GM19467 (cell line): Measurements from ENCODE around the gene IVNS1ABP.
"Not testable (repeated sequence)": the region's sequence is repeated elsewhere in the genome, so short reads cannot be mapped to it uniquely, and the experiment has no call there.

ENCODE experiments used
- ATAC-seq: cut with Tn5 transposase; IDR thresholded peaks from one replicate; pipeline ENCODE4 v1.9.1; 2021; ENCODE audit warnings: mild to moderate bottlenecking, moderate library complexity; ENCODE audit not compliant: unreplicated experiment

The IVNS1ABP gene

GRCh38 chr1:185334182-185334581 is 17.1 kb upstream of the IVNS1ABP start:
- no peak for ATAC-seq

- no peak for ATAC-seq
Observed at GRCh38 chr1:185328255-185328654, 11.2 kb upstream of the IVNS1ABP start.

GRCh38 chr1:185325413-185325812 is 8.4 kb upstream of the IVNS1ABP start:
- ATAC-seq, result no peak

- ATAC-seq, result no peak
Observed at GRCh38 chr1:185324118-185324517, 7.1 kb upstream of the IVNS1ABP start.

GRCh38 chr1:185322636-185323035 is 5.6 kb upstream of the IVNS1ABP start:
- ATAC-seq, result no peak

GRCh38 chr1:185321653-185322221 is 4.7 kb upstream of the IVNS1ABP start:
- ATAC-seq, result not testable (repeated sequence)

GRCh38 chr1:185321104-185321503 is 4.1 kb upstream of the IVNS1ABP start:
- ATAC-seq, result not testable (repeated sequence)

GRCh38 chr1:185319139-185319475 is 2.1 kb upstream of the IVNS1ABP start:
- ATAC-seq, result no peak

- ATAC-seq, result no peak
Observed at GRCh38 chr1:185318431-185319138, 1.5 kb upstream of the IVNS1ABP start.

- ATAC-seq, result peak; percentile 41
Observed at GRCh38 chr1:185317886-185318310, 855 bp upstream of the IVNS1ABP start.

- ATAC-seq, result peak; percentile 49
Observed at GRCh38 chr1:185316163-185317033, 645 bp downstream of the IVNS1ABP start.

GRCh38 chr1:185315445-185316071 is 1.5 kb downstream of the IVNS1ABP start:
- peak; percentile 0 for ATAC-seq

GRCh38 chr1:185314411-185314810 is 2.6 kb downstream of the IVNS1ABP start:
- no peak for ATAC-seq

GRCh38 chr1:185312361-185313138 is 4.5 kb downstream of the IVNS1ABP start:
- ATAC-seq, result no peak

- no peak for ATAC-seq
Observed at GRCh38 chr1:185311589-185312225, 5.3 kb downstream of the IVNS1ABP start.

- ATAC-seq, result no peak
Observed at GRCh38 chr1:185309566-185309965, 7.5 kb downstream of the IVNS1ABP start.

GRCh38 chr1:185308126-185308525 is 8.9 kb downstream of the IVNS1ABP start:
- ATAC-seq, result no peak

- no peak for ATAC-seq
Observed at GRCh38 chr1:185305419-185305818, 11.6 kb downstream of the IVNS1ABP start.

- ATAC-seq, result no peak
Observed at GRCh38 chr1:185300152-185300551, 16.9 kb downstream of the IVNS1ABP start.

- ATAC-seq, result no peak
Observed at GRCh38 chr1:185297982-185298381, 19.1 kb downstream of the IVNS1ABP start.
